OCI-M1 (cell line): Measurements from ENCODE around the gene GRM7.

Experiments used
- DNase-seq: peaks from one replicate; lab custom pipeline; 2025; lab: John Stamatoyannopoulos, UW

The GRM7 gene

DNA sequence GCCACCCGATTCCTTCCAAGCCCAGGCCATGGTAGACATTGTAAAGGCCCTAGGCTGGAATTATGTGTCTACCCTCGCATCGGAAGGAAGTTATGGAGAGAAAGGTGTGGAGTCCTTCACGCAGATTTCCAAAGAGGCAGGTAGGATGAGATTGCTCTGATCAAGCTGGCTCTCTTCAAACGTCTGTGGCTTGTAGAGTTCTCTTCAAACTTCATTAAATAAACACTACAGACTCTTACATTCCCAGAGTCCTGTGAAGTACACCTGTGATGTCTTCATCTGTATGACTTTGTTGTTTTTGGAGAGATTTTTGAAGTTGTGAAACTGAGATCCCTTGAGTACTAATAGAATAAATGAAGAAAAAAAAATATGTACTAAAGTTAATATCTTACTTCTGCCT, 285.6 kb downstream of the GRM7 start:
- no peak for DNase-seq

- DNase-seq, result no peak
Observed at GRCh38 chr3:7158516-7158915, 297.6 kb downstream of the GRM7 start.

- no peak for DNase-seq
Observed at GRCh38 chr3:7160689-7161088, 299.8 kb downstream of the GRM7 start.

GRCh38 chr3:7166460-7166859, 305.5 kb downstream of the GRM7 start:
- no peak for DNase-seq

- no peak for DNase-seq
Observed at GRCh38 chr3:7171493-7171892, 310.6 kb downstream of the GRM7 start.

- no peak for DNase-seq
Observed at GRCh38 chr3:7172996-7173395, 312.1 kb downstream of the GRM7 start.

- no peak for DNase-seq
Observed at GRCh38 chr3:7188551-7188950, 327.6 kb downstream of the GRM7 start.

DNA sequence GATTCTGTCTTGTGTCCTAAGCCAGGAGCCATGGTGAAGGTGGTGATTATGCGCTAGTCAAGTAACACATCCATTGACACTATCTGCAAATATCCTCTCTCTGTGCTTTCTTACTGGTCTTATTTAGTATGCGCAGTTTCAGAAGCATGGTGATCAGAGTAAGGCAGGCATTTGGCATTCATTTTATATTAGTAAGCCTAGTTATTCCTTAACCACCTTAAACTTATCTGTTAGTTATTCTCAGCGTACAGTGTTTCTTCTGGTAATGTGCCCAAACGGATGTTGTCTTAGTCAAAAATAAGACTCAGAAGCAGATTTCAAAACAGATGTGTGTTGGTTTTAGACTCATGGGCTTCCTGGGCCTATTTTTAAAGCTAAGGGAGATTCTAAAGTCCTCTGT, 329.2 kb downstream of the GRM7 start:
- DNase-seq, result no peak

GRCh38 chr3:7193269-7193668, 332.4 kb downstream of the GRM7 start:
- no peak for DNase-seq

GRCh38 chr3:7194071-7194835, 333.3 kb downstream of the GRM7 start:
- no peak for DNase-seq

DNA sequence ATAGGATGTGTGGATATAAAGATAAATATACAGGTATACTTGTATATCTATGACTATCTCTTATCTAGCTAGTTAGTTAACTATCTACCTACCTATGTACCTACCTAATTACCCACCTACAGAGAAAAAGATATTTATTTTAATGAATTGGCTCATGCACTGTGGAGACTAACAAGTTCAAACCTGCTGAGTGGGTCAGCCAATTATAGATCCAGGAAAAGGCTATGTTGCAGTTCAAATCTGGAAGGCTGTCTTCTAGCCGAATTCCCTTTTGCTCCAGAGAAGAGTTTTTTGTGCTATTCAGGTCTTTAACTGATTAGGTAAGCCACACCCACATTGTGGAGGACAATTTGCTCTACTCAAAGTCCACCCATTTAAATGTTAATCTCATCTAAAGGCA, 335.0 kb downstream of the GRM7 start:
- DNase-seq, result no peak

DNA sequence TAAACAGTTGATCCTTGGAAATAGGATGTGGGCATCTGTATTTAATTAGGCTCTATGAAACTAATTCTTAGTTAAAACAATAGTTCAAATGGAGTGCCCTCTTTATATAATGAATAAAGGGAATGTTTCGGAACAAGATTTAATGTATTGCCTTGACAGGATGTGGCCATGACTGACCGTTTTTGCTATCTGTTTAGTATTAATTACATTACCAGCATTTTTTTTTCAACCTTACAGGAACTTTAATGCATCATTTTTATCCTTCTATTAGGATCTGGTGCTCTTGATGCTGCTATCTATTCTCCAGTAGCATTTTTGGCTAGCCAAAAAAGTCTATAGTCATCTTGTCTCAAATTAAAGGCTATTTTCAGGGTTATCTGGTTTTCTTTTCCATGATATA, 340.9 kb downstream of the GRM7 start:
- DNase-seq, result no peak

DNA sequence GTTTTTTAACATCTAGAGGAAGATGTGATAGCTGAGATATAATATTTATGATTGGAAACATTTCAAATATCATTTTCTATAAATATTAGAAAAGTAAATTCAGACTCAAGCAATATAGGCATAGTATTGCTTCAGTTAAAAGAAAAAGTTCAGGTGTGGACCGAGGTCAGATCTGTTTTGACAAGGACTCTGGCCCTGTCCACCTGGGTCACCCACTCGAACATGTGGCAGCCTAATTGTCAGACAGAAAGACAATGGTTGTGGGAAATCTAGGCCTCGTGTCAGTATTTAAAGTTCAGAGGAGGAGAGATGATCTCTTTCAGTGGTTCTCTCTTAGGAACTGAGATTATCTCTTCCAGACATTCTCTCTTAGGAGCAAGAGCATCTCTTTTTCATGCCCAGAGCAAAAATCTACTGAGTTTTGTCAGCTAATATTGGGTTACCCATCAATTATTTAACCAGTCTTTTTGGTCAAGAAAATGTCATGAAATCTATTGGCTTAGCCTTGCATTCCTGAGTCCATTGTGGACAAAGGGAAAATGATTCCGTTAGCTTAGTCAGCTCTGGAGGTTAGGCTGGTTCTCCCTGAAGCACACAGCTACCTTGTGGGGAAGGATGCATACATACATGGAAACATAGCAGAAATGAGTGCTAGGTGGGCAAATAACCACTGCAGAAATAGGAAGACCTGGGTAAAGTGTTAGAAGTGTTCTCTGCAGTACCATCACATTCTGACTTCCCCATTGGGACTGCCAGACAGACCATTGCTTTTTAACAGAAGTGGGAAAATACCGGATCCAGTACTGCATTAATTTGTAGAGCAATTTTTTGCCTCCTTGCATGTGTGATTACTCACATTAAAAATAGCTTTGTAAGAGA, 343.3 kb downstream of the GRM7 start:
- no peak for DNase-seq

- no peak for DNase-seq
Observed at GRCh38 chr3:7204848-7205156, 343.9 kb downstream of the GRM7 start.

GRCh38 chr3:7205535-7205934, 344.6 kb downstream of the GRM7 start:
- DNase-seq, result peak; percentile 67

- DNase-seq, result peak; percentile 87
Observed at GRCh38 chr3:7205962-7206361, 345.0 kb downstream of the GRM7 start.

DNA sequence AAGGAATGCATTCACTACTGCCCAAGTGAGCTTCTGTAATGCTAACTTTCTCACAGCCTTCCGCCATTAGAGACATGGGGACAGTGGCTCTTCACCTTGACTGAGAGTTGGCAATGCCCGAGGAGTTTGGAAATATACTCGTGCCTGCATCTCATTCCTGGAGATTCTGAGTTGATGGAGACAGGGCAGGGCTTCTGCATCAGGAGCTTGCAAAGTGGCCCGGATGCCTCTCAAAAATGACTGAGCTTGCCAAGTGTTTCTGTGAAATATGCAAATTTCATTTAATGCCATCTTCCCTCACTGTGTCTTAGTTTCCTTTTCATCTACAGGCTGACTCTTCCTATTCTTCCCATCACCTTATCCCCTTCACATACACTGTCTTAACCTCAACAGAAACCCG, 346.2 kb downstream of the GRM7 start:
- DNase-seq, result no peak

DNA sequence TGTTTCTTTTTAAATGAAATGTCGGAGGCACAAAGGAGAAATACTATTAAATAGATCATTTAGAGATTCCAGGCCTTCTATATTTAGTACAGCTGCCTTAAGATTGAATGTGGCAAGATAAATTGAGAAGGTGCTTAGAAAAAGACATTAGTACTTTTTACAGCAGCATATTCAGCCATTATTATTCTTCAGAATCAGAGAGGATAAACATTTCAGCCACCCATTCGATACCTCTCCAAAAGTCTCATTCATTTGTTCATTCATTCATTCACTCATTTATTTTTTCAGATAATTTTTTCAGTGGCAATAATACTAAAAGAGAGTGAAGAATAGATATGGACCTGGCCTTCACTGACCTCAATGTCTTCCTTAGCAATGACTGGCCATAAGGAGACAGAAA, 347.0 kb downstream of the GRM7 start:
- DNase-seq, result no peak

- no peak for DNase-seq
Observed at GRCh38 chr3:7209098-7209497, 348.2 kb downstream of the GRM7 start.

GRCh38 chr3:7211740-7212139, 350.8 kb downstream of the GRM7 start:
- no peak for DNase-seq

DNA sequence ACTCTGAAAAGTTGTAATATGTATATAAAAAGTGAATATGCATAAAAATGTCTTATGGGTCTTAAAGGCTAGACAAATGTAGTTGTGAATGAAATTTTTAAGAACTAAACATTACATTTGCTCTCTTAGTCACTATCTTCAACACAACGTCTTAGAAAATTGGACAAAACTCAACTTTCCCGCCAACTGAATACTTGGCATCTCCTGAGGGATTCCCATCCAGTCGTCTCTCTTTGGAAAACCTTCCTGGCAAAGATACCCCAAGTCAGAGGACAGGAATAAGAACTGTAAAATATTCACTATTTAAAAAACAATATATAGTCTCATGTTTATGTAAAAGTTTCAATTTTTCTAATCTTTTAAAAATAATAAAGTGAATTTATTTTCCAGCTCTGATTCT, 354.8 kb downstream of the GRM7 start:
- DNase-seq, result no peak

DNA sequence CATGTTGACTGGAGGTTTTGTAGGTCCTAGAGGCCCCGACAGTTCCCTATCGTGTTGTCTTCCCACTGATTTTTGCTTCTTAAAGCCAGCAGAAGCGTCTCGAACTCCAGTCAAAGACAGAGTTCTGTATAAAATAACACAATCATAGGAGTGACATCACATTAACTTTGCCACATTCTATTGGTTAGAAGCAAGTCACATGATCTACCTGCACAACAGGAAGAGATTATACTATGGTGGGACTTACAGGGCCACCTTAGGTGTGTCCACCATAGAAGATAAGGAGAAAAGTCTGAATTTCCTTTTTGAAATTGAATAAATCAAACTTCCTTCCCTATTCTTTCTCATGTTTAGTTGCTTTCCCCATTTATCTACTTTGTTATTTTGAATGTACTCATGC, 365.5 kb downstream of the GRM7 start:
- no peak for DNase-seq

- no peak for DNase-seq
Observed at GRCh38 chr3:7238565-7239295, 377.8 kb downstream of the GRM7 start.
